ENCODE results near the gene UHRF2. TPM values are rescaled to one million over a fixed set of nuclear protein-coding genes. Genes with fewer than 3 reads are reported as not detected.

Gene UHRF2
- total and polyA plus RNA-seq, 2 of the 13 experiments (the other 11 are each of a cell fraction or from before 2014, with no cell fraction given) = 42.1 to 44.2 TPM

DNA sequence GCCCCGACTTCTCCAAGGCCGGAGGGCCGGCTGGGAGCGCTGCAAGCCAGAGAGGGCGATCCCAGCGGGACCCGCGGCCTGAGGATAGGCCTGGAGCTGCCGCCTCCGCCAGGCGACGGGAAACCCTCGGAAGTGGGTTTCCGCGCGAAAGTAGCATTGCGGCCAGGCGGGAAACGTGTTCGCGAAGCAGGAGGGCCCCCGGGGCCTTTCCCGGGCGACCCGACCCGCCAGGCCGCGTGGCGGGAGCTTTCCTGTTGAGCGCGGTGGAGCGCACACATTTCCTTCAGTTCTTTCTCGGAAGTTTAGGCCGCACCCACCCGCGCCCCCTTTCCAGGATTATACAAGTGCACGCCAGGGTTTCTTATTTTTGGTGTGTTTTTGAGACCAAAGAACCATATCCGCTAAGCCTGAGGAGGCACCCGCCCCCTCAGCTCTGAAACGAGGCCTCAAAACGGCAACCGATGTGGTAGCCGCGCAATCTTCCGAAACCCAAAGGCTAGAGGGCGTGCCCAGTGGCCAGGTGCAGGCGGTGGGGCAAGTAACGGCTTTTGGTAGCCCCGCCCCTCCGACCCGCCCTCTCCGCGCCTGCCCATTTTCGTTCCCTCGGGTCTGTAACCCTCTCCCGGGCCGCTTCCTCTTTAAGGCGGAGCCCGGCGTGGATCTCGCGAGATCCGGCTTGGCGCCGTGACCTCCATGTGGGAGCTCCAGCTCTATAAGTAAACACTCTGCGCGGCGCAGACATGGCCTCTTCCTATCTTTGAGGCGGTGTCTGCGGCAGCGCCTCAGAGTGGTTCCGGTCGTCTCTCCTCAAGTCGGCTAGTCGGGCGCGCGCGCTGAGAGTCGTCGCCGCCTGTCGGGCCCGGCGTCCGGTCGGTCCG is at the start of gene UHRF2 (continued):
- TF ChIP-seq, protein P1, sequence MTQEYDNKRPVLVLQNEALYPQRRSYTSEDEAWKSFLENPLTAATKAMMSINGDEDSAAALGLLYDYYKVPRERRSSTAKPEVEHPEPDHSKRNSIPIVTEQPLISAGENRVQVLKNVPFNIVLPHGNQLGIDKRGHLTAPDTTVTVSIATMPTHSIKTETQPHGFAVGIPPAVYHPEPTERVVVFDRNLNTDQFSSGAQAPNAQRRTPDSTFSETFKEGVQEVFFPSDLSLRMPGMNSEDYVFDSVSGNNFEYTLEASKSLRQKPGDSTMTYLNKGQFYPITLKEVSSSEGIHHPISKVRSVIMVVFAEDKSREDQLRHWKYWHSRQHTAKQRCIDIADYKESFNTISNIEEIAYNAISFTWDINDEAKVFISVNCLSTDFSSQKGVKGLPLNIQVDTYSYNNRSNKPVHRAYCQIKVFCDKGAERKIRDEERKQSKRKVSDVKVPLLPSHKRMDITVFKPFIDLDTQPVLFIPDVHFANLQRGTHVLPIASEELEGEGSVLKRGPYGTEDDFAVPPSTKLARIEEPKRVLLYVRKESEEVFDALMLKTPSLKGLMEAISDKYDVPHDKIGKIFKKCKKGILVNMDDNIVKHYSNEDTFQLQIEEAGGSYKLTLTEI (CRISPR knock-in tag; conservative IDR thresholded peaks at IDR 0.05) = no peak
- no peak for TF ChIP-seq HDAC6 (IDR thresholded peaks at IDR 0.05; ENCODE audit: low read depth, low read length)
- no peak for TF ChIP-seq ZNF577 (CRISPR knock-in tag; IDR thresholded peaks at IDR 0.05; ENCODE audit: borderline replicate concordance, low read depth)
- 0 out of 2 replicates have a peak, but pooled peaks have one; percentile 41 for TF ChIP-seq ZBTB7A (CRISPR knock-in tag; IDR thresholded peaks at IDR 0.05)
- TF ChIP-seq HNF1A (IDR thresholded peaks at IDR 0.05; ENCODE audit: low read depth) = no peak
- no peak; the same call in 1 of the 2 replicates for TF ChIP-seq HNF1A (CRISPR knock-in tag; IDR thresholded peaks at IDR 0.05; ENCODE audit: borderline replicate concordance)
- TF ChIP-seq, protein P2, sequence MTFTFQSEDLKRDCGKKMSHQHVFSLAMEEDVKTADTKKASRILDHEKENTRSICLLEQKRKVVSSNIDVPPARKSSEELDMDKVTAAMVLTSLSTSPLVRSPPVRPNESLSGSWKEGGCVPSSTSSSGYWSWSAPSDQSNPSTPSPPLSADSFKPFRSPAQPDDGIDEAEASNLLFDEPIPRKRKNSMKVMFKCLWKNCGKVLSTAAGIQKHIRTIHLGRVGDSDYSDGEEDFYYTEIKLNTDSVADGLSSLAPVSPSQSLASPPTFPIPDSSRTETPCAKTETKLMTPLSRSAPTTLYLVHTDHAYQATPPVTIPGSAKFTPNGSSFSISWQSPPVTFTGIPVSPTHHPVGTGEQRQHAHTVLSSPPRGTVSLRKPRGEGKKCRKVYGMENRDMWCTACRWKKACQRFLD (CRISPR knock-in tag; IDR thresholded peaks at IDR 0.05; ENCODE audit: borderline replicate concordance) = no peak
- TF ChIP-seq ZBTB20 (CRISPR knock-in tag; IDR thresholded peaks at IDR 0.05; ENCODE audit: borderline replicate concordance, low read depth) = peak; percentile 36; the same call in 1 of the 2 replicates
- TF ChIP-seq TEAD3 (CRISPR knock-in tag; optimal IDR thresholded peaks at IDR 0.05; ENCODE audit: borderline replicate concordance) = no peak
- TF ChIP-seq, protein P3, sequence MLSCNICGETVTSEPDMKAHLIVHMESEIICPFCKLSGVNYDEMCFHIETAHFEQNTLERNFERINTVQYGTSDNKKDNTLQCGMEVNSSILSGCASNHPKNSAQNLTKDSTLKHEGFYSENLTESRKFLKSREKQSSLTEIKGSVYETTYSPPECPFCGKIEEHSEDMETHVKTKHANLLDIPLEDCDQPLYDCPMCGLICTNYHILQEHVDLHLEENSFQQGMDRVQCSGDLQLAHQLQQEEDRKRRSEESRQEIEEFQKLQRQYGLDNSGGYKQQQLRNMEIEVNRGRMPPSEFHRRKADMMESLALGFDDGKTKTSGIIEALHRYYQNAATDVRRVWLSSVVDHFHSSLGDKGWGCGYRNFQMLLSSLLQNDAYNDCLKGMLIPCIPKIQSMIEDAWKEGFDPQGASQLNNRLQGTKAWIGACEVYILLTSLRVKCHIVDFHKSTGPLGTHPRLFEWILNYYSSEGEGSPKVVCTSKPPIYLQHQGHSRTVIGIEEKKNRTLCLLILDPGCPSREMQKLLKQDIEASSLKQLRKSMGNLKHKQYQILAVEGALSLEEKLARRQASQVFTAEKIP (CRISPR knock-in tag; IDR thresholded peaks at IDR 0.05; ENCODE audit: borderline replicate concordance) = no peak
- no peak for TF ChIP-seq BRF2 (CRISPR knock-in tag; IDR thresholded peaks at IDR 0.05)
- TF ChIP-seq RXRB (CRISPR knock-in tag; IDR thresholded peaks at IDR 0.05; ENCODE audit: borderline replicate concordance) = peak; percentile 56; the same call in 1 of the 2 replicates
- TF ChIP-seq BRCA1 (CRISPR knock-in tag; IDR thresholded peaks at IDR 0.05) = no peak
- no peak for TF ChIP-seq RBM22 (optimal IDR thresholded peaks at IDR 0.05; ENCODE audit: low read length)
- TF ChIP-seq KLF9 (CRISPR knock-in tag; IDR thresholded peaks at IDR 0.05; ENCODE audit: low read depth) = no peak
- TF ChIP-seq POLR2A (IDR thresholded peaks at IDR 0.05; ENCODE audit: insufficient read depth in 1 of 2, low read depth in 2 of 2, low read length in 2 of 2) = peak; percentile 76 to 87
- no peak for TF ChIP-seq ZNF33B (CRISPR knock-in tag; IDR thresholded peaks at IDR 0.05)
- peak; percentile 25 for TF ChIP-seq ASH2L (IDR thresholded peaks at IDR 0.05; ENCODE audit: insufficient read length, low read depth, low read length)
